Nephron (organoid): ENCODE data around the gene CEACAM21.

ENCODE experiments used
- H3K27ac Mint-ChIP-seq, 3 experiments: 2 replicates each; pipeline ENCODE4 v1.8.0; 2020; ENCODE audit warnings: mixed read lengths in 3 of 3, mild to moderate bottlenecking in 2 of 3, moderate library complexity in 1 of 3
- H3K27me3 Mint-ChIP-seq: 2 replicates; pipeline ENCODE4 v1.8.0; 2021; ENCODE audit warnings: low read depth, mild to moderate bottlenecking, moderate library complexity, mixed read lengths
- H3K36me3 Mint-ChIP-seq: 2 replicates; pipeline ENCODE4 v1.8.0; 2020; ENCODE audit warnings: low read depth, mixed read lengths
- H3K4me1 Mint-ChIP-seq: 2 replicates; pipeline ENCODE4 v1.8.0; 2020; ENCODE audit warnings: mixed read lengths
- H3K4me3 Mint-ChIP-seq, 3 experiments: 2 replicates each; pipeline ENCODE4 v1.8.0; 2020; ENCODE audit warnings: mild to moderate bottlenecking in 3 of 3, mixed read lengths in 3 of 3, moderate library complexity in 2 of 3
- H3K9me3 Mint-ChIP-seq: 2 replicates; pipeline ENCODE4 v1.8.0; 2020; ENCODE audit warnings: mixed read lengths
- TF ChIP-seq, protein P1 (sequence below), 3 experiments: fragments of 200-600 bp; sonication (generic); IDR thresholded peaks; one replicate each; pipeline ENCODE4 v1.5.0; 2021; ENCODE audit warnings: antibody characterized with exemption in 3 of 3; ENCODE audit not compliant: unreplicated experiment in 3 of 3

CEACAM21 gene

DNA sequence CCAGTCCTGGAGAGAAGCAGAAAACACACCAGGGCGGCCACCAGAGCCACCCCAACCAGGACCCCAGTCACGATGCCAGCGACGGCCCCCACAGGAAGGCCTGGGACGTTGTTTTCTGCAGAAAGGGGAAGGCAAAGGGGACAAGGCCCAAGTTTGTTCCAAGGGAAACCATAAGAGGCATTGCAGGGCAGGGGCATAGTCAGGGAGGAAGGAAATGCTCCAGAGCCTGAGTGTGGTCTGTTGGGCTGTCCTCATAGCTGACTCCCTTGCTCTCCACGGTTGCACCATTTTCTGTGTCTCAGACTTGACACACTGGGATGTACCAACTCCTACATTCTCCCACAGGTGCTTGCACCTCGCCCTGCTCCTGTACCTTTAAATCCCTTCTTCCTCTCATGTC, 45.7 kb downstream of the CEACAM21 start:
- H3K4me1 Mint-ChIP-seq, result no peaks in the 10 kb centered on the region
- H3K4me3 Mint-ChIP-seq, result no peak overlapping the region
- H3K36me3 Mint-ChIP-seq, result no peaks in the 10 kb centered on the region
- peaks cover 30% of the 10 kb centered on the region for H3K9me3 Mint-ChIP-seq
- H3K27ac Mint-ChIP-seq, result no peak overlapping the region
- no peaks in the 10 kb centered on the region for H3K27me3 Mint-ChIP-seq
- TF ChIP-seq, protein P1, sequence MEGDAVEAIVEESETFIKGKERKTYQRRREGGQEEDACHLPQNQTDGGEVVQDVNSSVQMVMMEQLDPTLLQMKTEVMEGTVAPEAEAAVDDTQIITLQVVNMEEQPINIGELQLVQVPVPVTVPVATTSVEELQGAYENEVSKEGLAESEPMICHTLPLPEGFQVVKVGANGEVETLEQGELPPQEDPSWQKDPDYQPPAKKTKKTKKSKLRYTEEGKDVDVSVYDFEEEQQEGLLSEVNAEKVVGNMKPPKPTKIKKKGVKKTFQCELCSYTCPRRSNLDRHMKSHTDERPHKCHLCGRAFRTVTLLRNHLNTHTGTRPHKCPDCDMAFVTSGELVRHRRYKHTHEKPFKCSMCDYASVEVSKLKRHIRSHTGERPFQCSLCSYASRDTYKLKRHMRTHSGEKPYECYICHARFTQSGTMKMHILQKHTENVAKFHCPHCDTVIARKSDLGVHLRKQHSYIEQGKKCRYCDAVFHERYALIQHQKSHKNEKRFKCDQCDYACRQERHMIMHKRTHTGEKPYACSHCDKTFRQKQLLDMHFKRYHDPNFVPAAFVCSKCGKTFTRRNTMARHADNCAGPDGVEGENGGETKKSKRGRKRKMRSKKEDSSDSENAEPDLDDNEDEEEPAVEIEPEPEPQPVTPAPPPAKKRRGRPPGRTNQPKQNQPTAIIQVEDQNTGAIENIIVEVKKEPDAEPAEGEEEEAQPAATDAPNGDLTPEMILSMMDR (IDR thresholded peaks at IDR 0.05; ENCODE audit: unreplicated experiment in 3 of 3), result no peak

- Mint-ChIP-seq H3K36me3 (no peaks in the 10 kb centered on the region), H3K9me3 (peaks cover 20% of the 10 kb centered on the region), H3K27me3 (peaks cover 5% of the 10 kb centered on the region), H3K27ac (no peak overlapping the region), H3K4me3 (no peak overlapping the region), H3K4me1 (no peaks in the 10 kb centered on the region)
- TF ChIP-seq, protein P1 (IDR thresholded peaks at IDR 0.05; ENCODE audit: unreplicated experiment in 3 of 3), result no peak
These were observed 47.4 kb downstream of the CEACAM21 start for GRCh38 chr19:41623360-41623759.

GRCh38 chr19:41624515-41624914, 48.5 kb downstream of the CEACAM21 start:
- Mint-ChIP-seq H3K4me3 (no peak overlapping the region), H3K9me3 (peaks cover 24% of the 10 kb centered on the region), H3K27ac (no peak overlapping the region), H3K36me3 (no peaks in the 10 kb centered on the region), H3K27me3 (peaks cover 5% of the 10 kb centered on the region), H3K4me1 (no peaks in the 10 kb centered on the region)
- TF ChIP-seq, protein P1 (IDR thresholded peaks at IDR 0.05; ENCODE audit: unreplicated experiment in 3 of 3), result no peak

DNA sequence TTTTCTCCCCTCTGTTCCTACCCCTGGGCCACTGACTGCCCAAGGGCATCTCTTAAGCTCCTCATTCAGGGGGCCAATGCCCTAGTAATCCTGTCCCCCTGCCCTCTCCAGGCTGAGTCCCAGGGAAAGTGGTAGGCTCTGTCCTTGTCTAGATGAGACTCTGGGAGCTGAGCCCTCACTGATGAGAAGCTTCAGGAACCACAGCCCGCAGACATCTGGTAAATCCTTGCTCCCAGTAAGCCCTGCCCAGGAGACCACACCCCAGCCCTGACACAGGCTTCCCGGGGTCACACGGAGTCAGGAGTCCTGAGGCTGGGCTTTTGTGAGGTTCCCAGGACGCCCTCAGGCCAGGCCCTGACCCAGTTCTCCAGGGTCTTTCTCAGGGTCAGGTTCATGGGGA, 49.0 kb downstream of the CEACAM21 start:
- no peak overlapping the region for H3K4me3 Mint-ChIP-seq
- H3K9me3 Mint-ChIP-seq, result peaks cover 26% of the 10 kb centered on the region
- no peaks in the 10 kb centered on the region for H3K4me1 Mint-ChIP-seq
- H3K27me3 Mint-ChIP-seq, result peaks cover 5% of the 10 kb centered on the region
- TF ChIP-seq, protein P1 (IDR thresholded peaks at IDR 0.05; ENCODE audit: unreplicated experiment in 3 of 3), result no peak
- no peaks in the 10 kb centered on the region for H3K36me3 Mint-ChIP-seq
- no peak overlapping the region for H3K27ac Mint-ChIP-seq

- H3K4me3 Mint-ChIP-seq, result no peak overlapping the region
- no peak overlapping the region for H3K27ac Mint-ChIP-seq
- peaks cover 31% of the 10 kb centered on the region for H3K9me3 Mint-ChIP-seq
- no peaks in the 10 kb centered on the region for H3K4me1 Mint-ChIP-seq
- no peaks in the 10 kb centered on the region for H3K36me3 Mint-ChIP-seq
- H3K27me3 Mint-ChIP-seq, result peaks cover 5% of the 10 kb centered on the region
- TF ChIP-seq, protein P1 (IDR thresholded peaks at IDR 0.05; ENCODE audit: unreplicated experiment in 3 of 3), result no peak
These were observed 50.3 kb downstream of the CEACAM21 start for GRCh38 chr19:41626278-41626677.

GRCh38 chr19:41626877-41627276, 50.9 kb downstream of the CEACAM21 start, which contains the start of gene CEACAM4:
TSS of gene CEACAM4 (minus strand) at chr19:41627074. CDS start at chr19:41626963, 111 bp downstream.
- Mint-ChIP-seq H3K27ac (no peak within 1 kb of the TSS), H3K4me3 (no peak within 1 kb of the TSS), H3K27me3 (peaks cover 5% of the 10 kb centered on the region), H3K4me1 (no peaks in the 10 kb centered on the region), H3K36me3 (no peaks in the 10 kb centered on the region), H3K9me3 (peaks cover 33% of the 10 kb centered on the region)
- TF ChIP-seq, protein P1 (IDR thresholded peaks at IDR 0.05; ENCODE audit: unreplicated experiment in 3 of 3), result no peak
